Erythroblast (primary cell): ENCODE measurements around the gene EDNRA.

Source experiments
- DNase-seq, 2 experiments: peaks; one replicate each; lab custom pipeline; 2025; lab: John Stamatoyannopoulos, UW
- GATA1 ChIP-seq: IDR thresholded peaks from 2 replicates; pipeline ENCODE4 v1.6.1; 2011; ENCODE audit warnings: low read depth, mild to moderate bottlenecking, control low read depth, low read length, moderate library complexity
- POLR2A ChIP-seq: IDR thresholded peaks from 2 replicates; pipeline ENCODE4 v1.6.1; 2011; ENCODE audit warnings: mild to moderate bottlenecking, low read length

EDNRA gene

GRCh38 chr4:147578051-147578476 lies 97.2 kb downstream of the EDNRA start:
- no peak for DNase-seq
- TF ChIP-seq POLR2A, result no peak
- no peak for TF ChIP-seq GATA1

GRCh38 chr4:147578593-147578992 lies 97.7 kb downstream of the EDNRA start:
- no peak for DNase-seq
- TF ChIP-seq GATA1 (no peak), POLR2A (no peak)

- no peak for TF ChIP-seq POLR2A
- no peak for TF ChIP-seq GATA1
- no peak for DNase-seq
Observed at GRCh38 chr4:147580396-147580795, 99.5 kb downstream of the EDNRA start.

GRCh38 chr4:147581606-147582350 lies 100.9 kb downstream of the EDNRA start:
- no peak for DNase-seq
- TF ChIP-seq GATA1 (no peak), POLR2A (no peak)

GRCh38 chr4:147582386-147583060 lies 101.6 kb downstream of the EDNRA start:
- no peak for TF ChIP-seq GATA1
- TF ChIP-seq POLR2A, result no peak
- DNase-seq, result no peak

- no peak for DNase-seq
- no peak for TF ChIP-seq POLR2A
- TF ChIP-seq GATA1, result no peak
Observed at GRCh38 chr4:147583876-147584275, 103.0 kb downstream of the EDNRA start.

GRCh38 chr4:147586032-147586431 lies 105.1 kb downstream of the EDNRA start:
- DNase-seq, result no peak
- TF ChIP-seq POLR2A, result no peak
- TF ChIP-seq GATA1, result no peak

GRCh38 chr4:147586637-147587036 lies 105.7 kb downstream of the EDNRA start:
- TF ChIP-seq GATA1 (no peak), POLR2A (no peak)
- DNase-seq, result no peak

GRCh38 chr4:147587041-147587440 lies 106.1 kb downstream of the EDNRA start:
- DNase-seq, result no peak
- TF ChIP-seq POLR2A (no peak), GATA1 (no peak)

GRCh38 chr4:147589586-147589985 lies 108.7 kb downstream of the EDNRA start:
- DNase-seq, result no peak
- TF ChIP-seq GATA1 (no peak), POLR2A (no peak)

GRCh38 chr4:147590249-147590920 lies 109.5 kb downstream of the EDNRA start:
- DNase-seq, result peak; percentile 40 to 63
- TF ChIP-seq POLR2A (no peak), GATA1 (no peak)

GRCh38 chr4:147591106-147591505 lies 110.2 kb downstream of the EDNRA start:
- TF ChIP-seq GATA1 (no peak), POLR2A (no peak)

GRCh38 chr4:147594107-147594506 lies 113.2 kb downstream of the EDNRA start:
- DNase-seq, result no peak
- TF ChIP-seq GATA1 (no peak), POLR2A (no peak)

More at GRCh38 chr4:147591106-147591505, 110.2 kb downstream of the EDNRA start:
- no peak for DNase-seq
